Hepatocyte (in vitro differentiated cells): ENCODE measurements around the gene HPCAL4.

Experiments
- CTCF ChIP-seq: fragments of 200-600 bp; sonication (generic); IDR thresholded peaks from 2 replicates; pipeline ENCODE4 v1.5.1; 2016; ENCODE audit warnings: antibody characterized with exemption, mild to moderate bottlenecking; ENCODE audit not compliant: poor library complexity
- EZH2 ChIP-seq: fragments of 200-600 bp; sonication (generic); IDR thresholded peaks from 2 replicates; pipeline ENCODE4 v1.6.1; 2016; ENCODE audit warnings: antibody characterized with exemption, mild to moderate bottlenecking, borderline replicate concordance
- EZH2phosphoT487 ChIP-seq: fragments of 200-600 bp; sonication (generic); IDR thresholded peaks from one replicate; pipeline ENCODE4 v1.6.1; 2018; ENCODE audit warnings: antibody characterized with exemption, mild to moderate bottlenecking, low read depth, moderate library complexity; ENCODE audit not compliant: unreplicated experiment, severe bottlenecking

DNA sequence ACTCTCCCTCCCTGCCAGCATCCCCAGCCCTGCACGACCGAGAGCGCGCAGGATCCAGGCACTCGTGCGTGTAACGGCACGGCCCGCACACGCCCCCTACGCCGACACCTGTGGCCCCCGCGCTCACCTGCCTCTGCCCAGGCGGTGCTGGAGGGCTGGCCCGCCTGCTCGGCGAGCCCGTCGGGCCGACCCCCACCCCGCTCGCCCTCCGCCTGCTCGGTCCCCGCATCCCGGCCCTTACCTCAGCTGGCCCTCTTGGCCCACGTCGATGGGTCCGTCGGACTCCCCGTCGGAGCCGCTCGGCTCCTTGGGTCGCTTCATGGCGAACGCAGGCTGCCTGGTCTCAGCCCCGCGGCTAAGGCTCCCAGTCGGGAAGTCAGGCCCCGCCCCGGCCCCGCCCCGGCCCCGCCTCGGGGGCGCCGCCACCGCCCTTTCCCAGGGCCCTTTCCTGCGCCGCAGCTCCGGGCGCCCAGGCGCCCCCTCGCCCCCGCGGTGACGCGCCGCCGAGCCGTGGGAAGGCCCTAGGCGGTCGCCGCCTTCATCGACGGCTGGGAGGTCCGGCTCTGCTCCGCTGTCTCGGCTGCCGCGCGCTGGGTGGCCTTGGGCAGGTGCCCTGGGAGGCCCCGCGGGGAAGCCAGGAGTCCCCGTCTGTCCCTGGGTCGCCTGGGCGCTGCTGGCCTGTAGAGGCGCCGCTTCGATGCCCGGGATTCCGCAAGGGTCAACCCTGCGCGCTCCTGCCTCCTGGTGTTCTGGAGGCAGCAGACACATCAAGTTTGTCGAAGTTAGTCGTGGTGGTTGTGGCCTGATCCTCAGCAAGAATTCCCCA is 51.7 kb downstream of the HPCAL4 start, which contains the start of gene HEYL:
- TF ChIP-seq CTCF (peak; percentile 46), EZH2 (peak; percentile 48), EZH2phosphoT487 (no peak)
